KOPT-K1 (cell line): ENCODE data around the gene ATP8B2.
"Not testable (repeated sequence)": the region's sequence is repeated elsewhere in the genome, so short reads cannot be mapped to it uniquely, and the experiment has no call there.

Experiments
- H3K27ac ChIP-seq: fragments of 200-600 bp; sonication (generic); 2 replicates; pipeline ENCODE4 v1.5.1; 2016; ENCODE audit warnings: antibody characterized with exemption, mild to moderate bottlenecking, low read depth, low read length; ENCODE audit not compliant: poor library complexity, severe bottlenecking
- H3K36me3 ChIP-seq: fragments of 200-600 bp; sonication (generic); 2 replicates; pipeline ENCODE4 v1.5.1; 2017; ENCODE audit warnings: antibody characterized with exemption, mild to moderate bottlenecking, low read length, moderate library complexity; ENCODE audit not compliant: insufficient read depth
- H3K9me3 ChIP-seq: fragments of 200-600 bp; sonication (generic); 2 replicates; pipeline ENCODE4 v1.5.1; 2017; ENCODE audit warnings: antibody characterized with exemption, low read length, mild to moderate bottlenecking; ENCODE audit not compliant: insufficient read depth, poor library complexity, severe bottlenecking

The ATP8B2 gene

GRCh38 chr1:154349121-154349520 lies 23.8 kb downstream of the ATP8B2 start:
- peaks cover 62% of the 10 kb centered on the region for H3K36me3 ChIP-seq
- H3K27ac ChIP-seq: no peak overlapping the region
- H3K9me3 ChIP-seq: no peaks in the 10 kb centered on the region

GRCh38 chr1:154350383-154350782 lies 25.1 kb downstream of the ATP8B2 start:
- no peak overlapping the region for H3K27ac ChIP-seq
- H3K36me3 ChIP-seq: peaks cover 50% of the 10 kb centered on the region
- no peaks in the 10 kb centered on the region for H3K9me3 ChIP-seq

GRCh38 chr1:154351363-154352068 lies 26.2 kb downstream of the ATP8B2 start:
- H3K27ac ChIP-seq: no peak overlapping the region
- peaks cover 38% of the 10 kb centered on the region for H3K36me3 ChIP-seq

GRCh38 chr1:154352245-154352580 lies 26.9 kb downstream of the ATP8B2 start:
- Histone ChIP-seq H3K27ac (no peak overlapping the region), H3K36me3 (peaks cover 31% of the 10 kb centered on the region), H3K9me3 (no peaks in the 10 kb centered on the region)

More at GRCh38 chr1:154351363-154352068, 26.2 kb downstream of the ATP8B2 start:
- H3K9me3 ChIP-seq: no peaks in the 10 kb centered on the region

GRCh38 chr1:154352581-154353459 lies 27.5 kb downstream of the ATP8B2 start:
- Histone ChIP-seq H3K9me3 (no peaks in the 10 kb centered on the region), H3K36me3 (peaks cover 26% of the 10 kb centered on the region), H3K27ac (no peak overlapping the region)

GRCh38 chr1:154353460-154353904 lies 28.2 kb downstream of the ATP8B2 start:
- no peak overlapping the region for H3K27ac ChIP-seq
- peaks cover 20% of the 10 kb centered on the region for H3K36me3 ChIP-seq
- H3K9me3 ChIP-seq: no peaks in the 10 kb centered on the region

GRCh38 chr1:154353966-154354365 lies 28.6 kb downstream of the ATP8B2 start:
- peaks cover 15% of the 10 kb centered on the region for H3K36me3 ChIP-seq
- no peak overlapping the region for H3K27ac ChIP-seq
- no peaks in the 10 kb centered on the region for H3K9me3 ChIP-seq

- no peak overlapping the region for H3K27ac ChIP-seq
- no peaks in the 10 kb centered on the region for H3K9me3 ChIP-seq
- no peaks in the 10 kb centered on the region for H3K36me3 ChIP-seq
Measured at GRCh38 chr1:154358519-154358918, 33.2 kb downstream of the ATP8B2 start.

- Histone ChIP-seq H3K9me3 (no peaks in the 10 kb centered on the region), H3K27ac (no peak overlapping the region), H3K36me3 (no peaks in the 10 kb centered on the region)
Measured at GRCh38 chr1:154360288-154360687, 35.0 kb downstream of the ATP8B2 start.

- not testable (repeated sequence) for H3K36me3 ChIP-seq, H3K27ac ChIP-seq, H3K9me3 ChIP-seq
Measured at GRCh38 chr1:154360881-154361280, 35.6 kb downstream of the ATP8B2 start.

- no peak overlapping the region for H3K27ac ChIP-seq
- no peaks in the 10 kb centered on the region for H3K9me3 ChIP-seq
Measured at GRCh38 chr1:154361357-154361756, 36.0 kb downstream of the ATP8B2 start.

GRCh38 chr1:154371436-154371835 lies 46.1 kb downstream of the ATP8B2 start:
- no peak overlapping the region for H3K27ac ChIP-seq

More at GRCh38 chr1:154361357-154361756, 36.0 kb downstream of the ATP8B2 start:
- H3K36me3 ChIP-seq: no peaks in the 10 kb centered on the region

GRCh38 chr1:154373777-154374357 lies 48.5 kb downstream of the ATP8B2 start:
- H3K27ac ChIP-seq: not testable (repeated sequence)

More at GRCh38 chr1:154371436-154371835, 46.1 kb downstream of the ATP8B2 start:
- Histone ChIP-seq H3K36me3 (no peaks in the 10 kb centered on the region), H3K9me3 (no peaks in the 10 kb centered on the region)

GRCh38 chr1:154379301-154379700 lies 54.0 kb downstream of the ATP8B2 start:
- H3K27ac ChIP-seq: no peak overlapping the region
- H3K36me3 ChIP-seq: no peaks in the 10 kb centered on the region
- H3K9me3 ChIP-seq: no peaks in the 10 kb centered on the region

More at GRCh38 chr1:154373777-154374357, 48.5 kb downstream of the ATP8B2 start:
- not testable (repeated sequence) for H3K36me3 ChIP-seq, H3K9me3 ChIP-seq
